LNCAP (cell line): ENCODE results near the gene SRPX.

Experiments
- CTCF ChIP-seq: fragments of 450-650 bp; IDR thresholded peaks from 2 replicates; pipeline ENCODE4 v1.5.1; 2017; ENCODE audit warnings: mild to moderate bottlenecking

Gene SRPX

DNA sequence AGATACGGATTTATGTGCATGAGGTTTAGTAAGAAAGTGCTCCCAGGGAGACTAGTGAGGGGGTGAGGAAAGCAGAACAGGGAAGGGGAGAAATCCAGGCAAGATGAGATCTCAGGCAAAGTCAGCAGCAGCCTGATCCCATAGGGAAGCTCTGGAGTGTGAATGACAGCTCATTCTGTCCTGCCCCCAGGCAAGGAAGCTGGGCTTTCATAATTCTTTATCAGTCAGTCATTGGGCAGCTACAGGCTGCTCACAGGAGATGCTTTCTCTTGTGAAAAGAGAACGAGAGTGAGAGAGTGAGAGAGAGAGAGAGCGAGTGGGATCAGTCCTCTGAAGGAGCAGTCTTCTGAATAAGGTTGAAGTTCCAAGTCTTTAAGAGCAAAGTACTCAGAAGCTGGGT lies 48.1 kb downstream of the SRPX start:
- no peak for TF ChIP-seq CTCF

GRCh38 chrX:38170556-38170955 lies 50.1 kb downstream of the SRPX start:
- no peak for TF ChIP-seq CTCF

DNA sequence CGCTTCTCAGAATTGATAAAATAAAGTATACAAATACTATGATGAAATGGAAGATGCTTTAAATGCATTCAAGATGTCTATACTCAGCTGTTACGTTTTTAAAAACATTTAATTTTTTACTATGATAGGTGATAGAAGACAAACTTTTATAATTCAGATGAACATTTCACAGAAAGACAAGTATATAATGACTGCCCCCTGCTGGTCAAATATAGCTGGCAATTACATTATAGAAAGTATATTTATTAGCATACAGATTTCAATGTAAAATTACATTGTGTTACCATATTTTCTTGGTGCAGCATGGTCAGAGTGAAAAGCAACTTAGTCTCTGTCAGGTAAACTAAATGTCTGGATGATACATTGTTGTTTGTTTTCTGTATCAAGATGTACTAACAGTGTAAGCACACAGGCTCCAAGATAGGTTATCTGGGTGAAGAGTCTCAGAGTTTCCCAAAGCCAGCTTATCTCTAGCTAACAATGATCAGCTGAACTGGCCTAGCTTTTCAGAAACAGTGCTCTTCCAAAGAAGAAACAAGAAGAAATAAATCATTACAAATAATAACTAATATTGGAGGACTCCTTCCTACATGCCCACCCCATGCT lies 54.1 kb downstream of the SRPX start:
- peak; percentile 55 for TF ChIP-seq CTCF

GRCh38 chrX:38165023-38165422 lies 55.6 kb downstream of the SRPX start:
- TF ChIP-seq CTCF, result no peak

DNA sequence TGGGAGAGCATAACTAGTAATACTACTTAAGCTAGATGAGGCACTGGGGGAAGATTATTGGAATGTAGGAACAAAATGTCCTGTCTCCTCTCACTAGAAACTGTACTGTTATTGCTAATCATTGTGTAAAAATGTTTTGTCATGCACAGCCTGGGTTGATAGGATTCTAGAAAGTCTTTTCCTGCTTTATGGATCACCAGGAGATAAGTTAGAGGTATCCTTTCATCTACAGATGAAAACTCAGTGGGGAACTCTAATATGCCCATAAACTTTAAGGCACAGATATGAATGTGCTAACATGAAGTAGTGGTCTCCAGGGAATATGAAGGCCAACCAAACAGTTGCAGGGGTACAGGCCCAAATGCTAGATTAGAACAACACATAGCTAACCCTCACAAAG lies 57.5 kb downstream of the SRPX start:
- TF ChIP-seq CTCF, result no peak

GRCh38 chrX:38156838-38157237 lies 63.8 kb downstream of the SRPX start:
- no peak for TF ChIP-seq CTCF

DNA sequence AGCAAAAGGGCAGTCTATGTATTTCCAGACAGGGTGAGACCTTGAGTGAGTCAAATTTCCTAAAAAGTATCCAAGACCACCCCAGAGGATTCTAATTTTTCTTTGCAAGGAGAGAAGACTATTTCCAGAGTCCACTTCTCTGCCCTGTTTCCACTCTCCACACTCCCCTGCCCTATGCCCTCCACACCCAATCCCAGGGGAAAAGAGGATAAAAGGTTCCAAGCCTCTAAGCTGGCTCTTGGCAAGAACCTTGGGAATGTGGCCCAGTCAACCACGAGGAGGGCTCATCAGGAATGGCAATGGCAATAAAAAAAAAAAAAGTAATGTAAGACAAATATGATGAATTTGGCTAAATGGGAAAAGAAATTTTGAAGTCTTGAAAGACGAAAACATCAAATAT lies 65.9 kb downstream of the SRPX start:
- TF ChIP-seq CTCF, result no peak

DNA sequence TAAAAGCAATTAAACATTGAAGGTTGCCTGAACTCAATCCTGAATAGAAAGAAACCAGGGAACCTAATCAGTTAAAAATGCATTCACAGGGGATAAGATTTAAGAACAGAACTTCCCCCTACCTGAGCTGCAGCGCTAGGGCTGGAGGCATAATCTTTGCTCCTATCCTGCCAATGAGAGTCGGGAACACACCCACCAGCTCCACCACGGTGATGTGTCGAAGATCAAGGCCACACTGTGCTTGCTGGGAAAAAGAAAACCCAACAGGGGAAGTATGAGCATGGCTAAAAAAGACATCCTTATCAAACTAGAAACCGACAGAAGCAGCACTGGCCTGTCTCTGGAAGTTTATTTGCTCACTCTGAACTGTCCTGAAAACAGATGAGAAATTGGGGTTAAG lies 66.3 kb downstream of the SRPX start:
- TF ChIP-seq CTCF, result no peak
